Measurements from ENCODE around the gene PDLIM5.
"Not testable (repeated sequence)": the region's sequence is repeated elsewhere in the genome, so short reads cannot be mapped to it uniquely, and the experiment has no call there.

Gene PDLIM5

DNA sequence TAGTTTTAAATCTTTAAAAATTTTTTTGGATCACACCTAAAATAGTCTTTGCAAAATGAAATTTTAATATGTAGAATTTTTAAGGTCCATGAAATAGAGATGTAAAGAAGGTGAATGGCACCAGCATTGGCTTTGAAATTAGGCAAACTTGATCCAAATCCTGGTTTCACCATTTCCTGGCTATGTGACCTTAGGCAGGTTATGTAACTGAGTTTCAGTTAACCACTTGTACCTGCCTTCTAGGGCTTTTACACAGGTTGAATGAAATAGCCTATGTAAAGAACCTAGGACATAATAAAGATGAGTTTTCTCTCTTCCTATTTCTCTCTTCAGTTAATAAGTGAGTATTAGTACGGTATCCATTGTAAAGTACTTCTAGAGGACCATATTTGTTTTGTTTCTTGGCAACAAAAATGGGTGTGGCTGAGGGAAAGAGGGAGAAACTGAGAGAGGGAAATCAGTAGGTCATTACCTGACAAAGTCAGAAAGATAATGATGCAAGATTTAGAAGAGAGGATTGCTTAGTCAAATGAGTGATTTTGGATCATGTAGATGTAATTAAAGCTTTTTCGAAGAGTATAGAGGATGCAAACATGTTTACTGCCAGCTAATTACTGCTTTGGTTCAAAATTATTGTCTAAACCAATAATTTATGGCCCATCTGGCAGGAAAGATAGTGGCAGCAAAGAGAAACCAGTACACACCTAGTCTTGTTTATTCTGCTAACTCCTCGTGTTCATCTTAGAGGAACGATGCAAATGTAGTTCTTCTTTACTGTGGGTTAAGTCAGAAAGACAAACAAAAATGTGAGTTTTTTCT lies 81.9 kb downstream of the PDLIM5 start:
- no peak for DNase-seq

DNA sequence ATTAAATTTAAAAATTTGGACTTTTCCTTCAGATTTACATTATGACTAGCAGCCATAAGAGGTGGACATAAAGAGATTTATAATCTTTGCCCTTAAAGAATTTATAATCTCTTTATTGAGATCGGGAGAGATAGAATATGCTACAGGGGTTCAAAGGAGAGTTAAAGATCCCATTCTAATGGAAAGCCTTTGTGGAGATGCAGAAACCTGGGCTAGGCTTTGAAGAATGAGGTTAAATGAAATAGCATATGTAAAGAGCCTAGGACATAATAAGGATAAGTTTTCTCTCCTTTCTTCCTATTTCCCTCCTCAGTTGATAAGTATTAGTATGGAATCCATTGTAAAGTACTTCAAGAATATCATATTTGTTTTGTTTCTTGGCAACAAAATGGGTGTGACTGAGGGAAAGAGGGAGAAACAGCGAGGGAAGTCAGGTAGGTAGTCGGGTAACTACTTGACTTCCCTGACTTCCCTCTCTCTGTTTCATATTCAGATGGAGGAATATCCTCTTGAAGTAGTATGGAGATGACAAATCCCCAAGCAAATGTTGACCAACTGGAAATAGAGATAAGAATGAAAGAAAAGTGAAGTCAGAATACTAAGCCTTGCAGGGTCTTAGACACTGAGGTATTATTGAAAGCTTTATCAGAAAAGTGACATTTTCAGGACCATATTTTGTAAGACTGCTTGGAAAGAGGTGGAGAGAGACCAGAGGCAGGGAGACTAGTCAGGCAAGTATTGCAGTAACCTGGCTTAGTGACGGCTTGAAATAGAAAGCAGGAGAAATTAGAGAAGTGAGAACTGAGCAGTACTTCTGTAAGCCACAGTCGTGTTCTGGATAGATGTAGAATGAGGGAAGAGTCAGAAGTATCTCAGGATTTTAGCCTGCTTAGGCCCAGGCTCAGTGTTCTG lies 82.9 kb downstream of the PDLIM5 start:
- DNase-seq: no peak

DNA sequence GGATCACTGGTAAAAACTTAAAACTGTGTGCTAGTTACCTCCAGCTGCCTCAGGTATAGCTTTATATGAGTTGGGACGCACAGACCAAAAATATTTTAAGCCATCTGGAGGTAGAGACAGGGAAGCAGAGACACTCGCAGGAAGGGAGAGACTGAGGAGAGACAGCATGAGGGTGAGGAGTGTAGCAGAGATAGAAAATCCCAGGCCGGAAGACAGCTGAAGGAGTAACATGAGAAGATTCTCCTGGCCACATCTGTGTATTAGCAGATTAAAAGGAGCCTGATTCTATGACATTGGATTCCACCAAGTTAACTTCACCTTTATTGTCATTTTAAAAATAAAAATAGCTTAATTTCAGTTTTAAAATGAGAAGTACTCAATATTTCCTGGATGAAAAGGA lies 84.3 kb downstream of the PDLIM5 start:
- no peak for DNase-seq

DNA sequence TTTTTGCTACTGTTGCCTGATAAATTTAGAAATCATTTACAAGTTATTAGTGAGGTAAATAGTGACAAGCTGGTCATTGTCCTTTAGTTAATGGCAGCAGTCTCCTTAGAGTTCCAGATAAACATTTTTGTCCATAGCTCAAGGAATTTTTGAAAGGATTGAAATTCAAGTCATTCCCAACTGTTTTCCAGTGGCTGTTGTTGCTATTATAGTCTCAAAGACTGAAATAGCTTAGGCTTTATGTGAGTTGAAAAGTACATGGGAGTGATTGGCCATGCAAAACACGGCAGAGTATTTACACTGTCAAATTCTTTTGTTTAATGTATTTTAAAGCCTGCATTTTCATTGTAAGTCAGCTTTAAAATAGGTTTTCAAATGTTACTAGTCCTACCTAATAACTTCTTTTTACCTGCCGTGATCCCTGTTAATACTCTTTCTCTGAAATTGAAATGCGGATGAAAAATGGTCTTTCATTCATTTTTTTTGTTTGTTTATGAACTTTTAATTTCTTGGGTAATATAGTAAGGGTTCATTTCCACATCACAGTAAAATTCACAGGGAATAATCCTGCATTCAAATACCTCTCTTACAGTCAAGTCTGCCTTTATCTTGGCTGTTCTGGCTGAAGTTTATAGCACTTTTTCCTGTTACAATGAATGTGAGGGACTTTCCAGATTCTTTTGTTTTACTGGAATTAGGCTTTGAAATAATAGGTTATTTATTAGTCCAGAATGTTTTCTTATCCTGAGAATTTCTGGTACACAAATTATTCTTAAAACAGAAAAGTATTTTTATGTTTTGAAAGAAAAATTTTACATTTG lies 85.1 kb downstream of the PDLIM5 start:
- no peak for DNase-seq

DNA sequence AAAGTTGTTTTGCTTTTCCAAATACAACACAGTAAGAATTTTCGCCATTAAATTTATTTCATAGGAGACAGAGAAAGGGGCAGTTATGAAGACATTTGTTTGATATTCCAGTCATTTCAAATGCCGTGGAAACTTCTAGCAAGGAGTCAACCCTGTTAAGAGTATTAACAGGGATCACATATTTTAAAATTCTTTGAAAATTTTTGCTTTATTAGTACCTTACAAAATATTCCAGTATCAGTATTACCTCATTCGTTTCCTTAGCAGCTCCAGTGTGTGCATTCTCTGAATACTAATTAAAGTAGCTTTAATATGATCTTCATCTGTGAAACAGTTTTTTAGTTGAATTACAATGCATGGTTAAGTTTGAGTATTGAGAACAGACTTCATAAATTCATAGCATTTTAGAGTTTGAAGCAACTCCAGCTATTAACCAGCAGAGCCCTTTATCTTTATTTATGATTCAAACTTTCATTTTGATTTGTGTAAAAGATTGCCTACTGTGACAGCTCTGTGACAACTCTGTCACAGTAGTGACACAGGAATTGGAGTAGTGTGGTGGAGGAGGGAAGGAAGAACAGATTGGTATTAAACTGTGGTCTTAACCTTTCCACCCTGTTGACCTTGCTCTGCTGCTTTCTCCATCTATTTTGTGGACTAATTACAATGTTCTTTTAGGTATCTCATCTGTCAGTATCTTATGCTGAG lies 86.3 kb downstream of the PDLIM5 start:
- DNase-seq: no peak

DNA sequence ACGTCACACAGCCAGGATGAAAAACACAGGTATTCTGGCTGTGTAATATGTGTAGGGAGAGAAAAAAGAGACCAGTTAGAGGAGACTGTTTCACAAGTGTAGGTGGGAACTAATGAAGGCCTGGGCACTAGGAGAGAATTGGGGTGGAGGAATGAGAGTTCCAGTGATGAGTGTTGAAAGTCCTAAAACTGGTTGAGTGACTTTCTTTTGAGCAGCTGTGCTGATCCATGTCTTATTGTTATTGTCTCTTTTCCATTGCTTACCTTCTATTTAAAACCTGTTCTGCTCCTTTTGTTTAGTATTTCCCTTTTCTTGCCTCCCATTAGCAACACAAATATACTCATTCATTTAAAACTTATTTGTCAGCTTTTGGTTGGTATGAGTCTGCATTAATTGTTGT lies 88.7 kb downstream of the PDLIM5 start:
- no peak for DNase-seq

DNA sequence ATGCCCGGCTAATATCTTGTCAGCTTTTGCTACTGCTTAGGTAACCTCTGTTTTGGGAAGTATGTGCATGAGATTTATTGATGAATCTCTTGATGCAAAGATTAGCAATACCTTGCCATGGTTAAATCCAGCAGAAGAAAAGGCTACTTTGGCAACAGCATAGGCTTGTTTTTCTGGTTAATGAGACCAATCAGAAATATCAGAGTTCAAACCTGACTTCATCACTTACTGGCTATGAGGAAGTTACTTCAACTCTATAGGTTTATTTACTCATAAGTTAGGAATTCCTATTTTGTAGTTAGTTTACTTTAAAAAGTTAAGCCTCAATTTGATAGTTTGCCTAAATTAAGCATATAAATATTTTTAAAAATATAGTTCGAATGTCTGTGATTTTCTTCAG lies 93.1 kb downstream of the PDLIM5 start:
- no peak for DNase-seq

DNA sequence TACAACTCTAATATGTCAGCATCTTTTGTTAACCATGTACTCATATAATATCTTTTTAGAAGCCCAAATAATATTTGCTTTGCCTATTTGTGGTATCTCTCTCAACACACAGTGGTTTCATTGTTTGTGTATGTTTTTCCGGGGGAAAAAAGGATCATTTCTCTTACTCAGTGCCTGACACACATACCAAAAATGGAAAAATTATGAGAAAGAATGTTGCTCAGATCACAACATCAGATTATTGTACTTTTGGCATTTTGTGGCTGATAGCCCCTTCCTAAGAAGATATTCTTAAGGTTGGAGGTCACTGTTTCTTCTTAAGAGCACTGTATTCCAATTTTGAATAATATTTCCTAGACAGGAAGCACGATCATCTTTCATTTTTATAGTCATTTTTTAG lies 93.6 kb downstream of the PDLIM5 start:
- DNase-seq: no peak

DNA sequence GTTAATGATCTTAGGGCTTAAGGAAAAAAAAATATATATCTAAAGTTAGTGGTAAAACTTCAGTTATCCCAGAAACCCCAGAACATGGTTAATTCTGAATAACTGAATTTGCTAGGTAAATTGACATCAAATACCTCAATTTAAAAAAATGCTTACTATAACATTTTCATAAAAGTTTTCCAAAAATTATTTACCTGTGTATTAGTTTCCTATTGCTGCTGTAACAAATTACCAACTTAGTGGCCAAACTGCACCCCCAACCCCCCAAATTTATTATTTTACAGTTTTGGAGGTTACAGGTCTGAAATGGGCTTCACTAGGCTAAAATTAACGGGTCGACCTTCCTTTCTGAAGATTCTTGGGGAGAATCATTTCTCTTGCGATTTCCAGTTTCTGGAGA lies 95.2 kb downstream of the PDLIM5 start:
- no peak for DNase-seq

DNA sequence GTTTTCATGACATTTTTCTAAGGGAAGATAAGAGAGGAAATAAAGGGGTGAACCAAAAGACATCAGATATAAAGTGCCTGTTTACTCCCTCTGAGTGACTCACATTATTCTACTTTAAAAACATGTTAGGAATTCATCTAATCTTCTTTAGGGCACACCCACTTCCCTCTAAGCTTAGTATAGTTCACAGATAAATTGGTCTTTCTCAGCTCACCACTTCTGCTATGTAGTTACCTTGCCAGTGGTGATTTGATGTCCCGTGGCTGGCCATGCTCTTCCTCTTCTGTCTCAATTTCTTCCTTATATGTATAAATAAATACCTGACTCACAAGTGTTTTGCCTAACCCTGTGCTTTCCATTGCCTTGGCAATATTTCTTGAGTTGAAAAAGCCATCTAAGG lies 96.8 kb downstream of the PDLIM5 start:
- no peak for DNase-seq

DNA sequence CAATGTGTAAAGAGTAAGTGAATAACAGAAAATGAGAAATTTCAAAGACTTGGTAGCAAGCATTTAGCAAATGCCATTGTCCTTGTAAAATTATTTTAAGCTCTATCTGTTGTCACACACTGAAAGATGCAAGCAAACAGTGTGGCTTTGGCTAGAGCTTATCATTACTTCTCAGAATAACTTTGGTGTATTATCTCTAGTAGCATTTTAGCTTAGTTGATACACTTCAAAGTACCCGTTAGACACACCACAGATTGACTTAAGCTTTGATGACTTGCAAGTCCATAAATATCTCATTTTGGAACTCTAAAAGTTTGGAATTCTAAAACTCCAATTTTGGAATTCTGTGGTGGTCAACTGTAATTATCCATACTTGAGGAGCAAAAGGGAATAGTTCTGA lies 98.6 kb downstream of the PDLIM5 start:
- DNase-seq: no peak

DNA sequence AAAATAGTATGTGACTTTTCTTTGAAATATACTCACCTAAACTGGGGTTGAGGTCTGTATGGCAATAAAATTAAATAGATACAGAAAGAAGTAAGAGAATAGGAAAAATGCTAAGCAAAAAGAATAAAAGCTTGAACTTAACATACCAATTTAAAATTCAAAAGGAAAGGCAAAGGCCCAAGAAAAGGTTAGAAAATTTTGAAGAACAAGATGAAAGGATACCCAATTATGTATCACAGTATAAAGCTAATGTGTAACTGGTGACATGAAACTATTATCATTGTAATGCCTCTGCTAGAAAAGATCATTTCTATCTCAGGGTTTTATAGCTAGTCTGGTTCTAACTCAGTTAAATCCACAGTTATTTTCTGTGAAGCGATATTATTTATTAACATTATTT lies 99.1 kb downstream of the PDLIM5 start:
- no peak for DNase-seq

DNA sequence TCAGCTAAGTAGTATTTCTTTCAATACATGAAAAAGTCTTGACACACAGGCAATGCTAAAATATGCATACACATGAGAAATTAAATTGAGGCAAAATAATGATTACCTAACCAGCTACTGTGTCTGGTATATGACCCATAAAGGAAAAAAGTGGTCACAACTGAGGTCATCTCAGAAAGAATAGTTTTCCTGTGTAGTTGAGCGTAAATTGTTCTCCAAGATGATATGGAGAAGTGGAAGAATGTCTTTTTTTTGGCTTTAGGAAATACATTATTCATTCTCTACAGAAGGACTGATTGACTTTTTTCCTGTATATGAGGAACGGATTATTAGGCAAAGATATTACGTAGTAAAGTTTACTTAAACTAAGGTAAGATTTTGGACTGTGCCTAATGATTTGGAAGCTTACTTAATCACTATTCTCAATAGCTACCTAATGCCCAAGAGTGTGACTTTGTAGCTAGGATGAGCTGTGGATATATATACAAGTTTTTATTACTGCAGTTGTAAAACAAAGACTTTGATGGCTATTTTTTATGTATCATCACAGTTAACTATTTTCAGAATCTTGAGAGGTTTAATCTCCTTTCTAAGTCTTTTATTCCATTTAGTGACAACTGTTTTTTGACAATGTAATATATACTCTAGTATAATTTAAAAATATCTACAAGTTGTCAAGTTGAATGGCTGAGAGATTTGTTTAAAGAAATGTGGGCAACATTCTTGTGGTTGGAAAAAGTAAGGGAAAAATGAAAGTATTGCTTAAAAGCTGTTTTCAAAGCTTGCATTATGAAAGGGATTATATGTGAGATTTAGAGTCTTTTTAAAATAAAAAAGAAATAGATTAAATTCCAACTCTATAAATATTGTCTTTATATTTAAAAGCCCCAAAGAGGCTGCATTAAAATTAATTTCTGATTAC lies 100.2 kb downstream of the PDLIM5 start:
- DNase-seq: no peak

DNA sequence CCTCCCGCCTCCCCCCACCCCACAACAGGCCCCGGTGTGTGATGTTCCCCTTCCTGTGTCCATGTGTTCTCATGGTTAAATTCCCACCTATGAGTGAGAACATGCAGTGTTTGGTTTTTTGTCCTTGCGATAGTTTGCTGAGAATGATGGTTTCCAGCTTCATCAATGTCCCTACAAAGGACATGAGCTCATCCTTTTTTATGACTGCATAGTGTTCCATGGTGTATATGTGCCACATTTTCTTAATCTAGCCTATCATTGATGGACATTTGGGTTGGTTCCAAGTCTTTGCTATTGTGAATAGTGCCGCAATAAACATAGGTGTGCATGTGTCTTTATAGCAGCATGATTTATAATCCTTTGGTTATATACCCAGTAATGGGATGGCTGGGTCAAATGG lies 104.3 kb downstream of the PDLIM5 start:
- DNase-seq: not testable (repeated sequence)

DNA sequence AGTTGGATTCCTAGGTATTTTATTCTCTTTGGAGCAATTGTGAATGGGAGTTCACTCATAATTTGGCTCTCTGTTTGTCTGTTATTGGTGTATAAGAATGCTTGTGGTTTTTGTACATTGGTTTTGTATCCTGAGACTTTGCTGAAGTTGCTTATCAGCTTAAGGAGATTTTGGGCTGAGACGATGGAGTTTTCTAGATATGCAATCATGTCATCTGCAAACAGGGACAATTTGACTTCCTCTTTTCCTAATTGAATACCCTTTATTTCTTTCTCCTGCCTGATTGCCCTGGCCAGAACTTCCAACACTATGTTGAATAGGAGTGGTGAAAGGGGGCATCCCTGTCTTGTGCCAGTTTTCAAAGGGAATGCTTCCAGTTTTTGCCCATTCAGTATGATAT lies 105.9 kb downstream of the PDLIM5 start:
- DNase-seq: not testable (repeated sequence)

DNA sequence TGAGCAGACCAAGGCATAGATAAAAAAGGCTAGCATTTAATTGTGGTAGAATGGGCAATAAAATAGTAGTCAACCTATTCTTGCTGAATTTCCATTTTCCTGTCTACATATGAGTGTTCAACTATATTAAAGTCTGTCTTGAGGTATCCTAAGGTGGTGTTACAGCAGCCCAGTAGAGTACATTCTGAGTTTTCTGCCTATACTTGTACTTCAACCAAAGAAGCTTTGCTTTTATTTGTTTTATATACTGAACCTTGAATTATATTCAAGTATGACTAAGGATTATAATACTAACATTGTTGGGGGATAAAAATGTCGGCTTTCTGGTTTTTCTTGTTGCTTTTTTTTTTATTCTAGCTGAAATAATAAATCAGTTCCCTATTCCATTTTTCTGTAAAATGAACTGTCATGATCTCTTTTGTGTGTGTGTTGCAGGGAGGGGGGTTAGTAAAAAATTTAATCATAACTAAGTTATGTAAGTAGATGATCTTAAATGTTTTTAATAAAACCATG lies 106.7 kb downstream of the PDLIM5 start:
- no peak for DNase-seq

DNA sequence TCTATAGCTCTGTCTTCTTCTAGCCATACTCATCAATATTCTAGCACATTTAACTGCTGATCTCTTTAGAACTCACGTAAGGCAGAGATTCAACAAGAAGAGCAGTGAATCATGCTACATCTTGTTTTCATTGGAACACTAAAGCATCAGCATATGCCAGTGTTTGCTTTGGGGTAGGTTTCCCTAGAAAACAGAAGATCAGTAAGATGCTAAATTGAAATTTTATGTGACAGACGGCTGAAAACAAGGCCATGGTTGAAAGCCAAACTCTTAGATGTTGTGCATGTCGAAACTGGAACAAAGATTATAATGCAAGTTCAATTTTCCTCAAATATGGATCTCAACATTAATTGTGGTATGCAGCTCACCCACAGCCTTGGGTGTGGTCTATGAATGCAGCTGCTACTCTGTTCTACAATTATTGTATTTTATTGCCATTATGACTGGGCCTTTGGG lies 107.6 kb downstream of the PDLIM5 start:
- no peak for DNase-seq

DNA sequence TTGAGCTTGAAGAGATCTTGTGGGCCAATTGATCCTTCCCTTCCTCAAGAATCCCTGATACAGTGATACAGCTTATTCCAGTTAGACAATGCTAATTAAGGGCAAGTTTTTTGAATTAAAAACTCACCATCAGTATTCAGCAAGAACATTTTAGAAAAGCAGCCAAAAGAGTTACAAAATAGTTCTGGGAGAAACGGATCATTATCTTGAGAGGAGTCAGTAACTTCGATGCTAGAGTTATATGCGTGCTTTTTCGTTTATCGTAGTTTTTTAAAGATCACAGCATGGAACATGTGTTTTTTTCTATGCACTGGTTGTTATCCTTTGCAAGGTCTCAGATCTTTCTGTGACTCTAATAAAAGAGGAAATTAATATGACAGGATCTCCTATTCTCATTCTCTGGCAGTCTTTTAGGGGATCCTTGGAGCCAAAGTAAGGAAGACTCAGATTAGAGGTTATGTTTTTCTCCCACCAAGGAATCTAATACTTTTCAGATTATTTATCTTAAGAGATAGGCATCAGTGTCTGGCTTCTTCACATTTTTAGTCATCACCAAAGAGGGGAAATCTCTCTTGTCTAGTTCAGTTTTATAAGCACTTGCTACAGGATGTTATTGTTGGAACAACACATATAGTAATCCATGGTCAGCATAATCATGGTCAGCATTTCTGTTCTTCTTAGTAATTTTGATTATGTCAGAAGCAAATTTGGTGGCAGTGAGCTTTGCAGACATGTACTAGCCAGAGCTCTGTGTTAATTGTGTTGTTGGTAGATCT lies 109.7 kb downstream of the PDLIM5 start:
- DNase-seq: no peak

DNA sequence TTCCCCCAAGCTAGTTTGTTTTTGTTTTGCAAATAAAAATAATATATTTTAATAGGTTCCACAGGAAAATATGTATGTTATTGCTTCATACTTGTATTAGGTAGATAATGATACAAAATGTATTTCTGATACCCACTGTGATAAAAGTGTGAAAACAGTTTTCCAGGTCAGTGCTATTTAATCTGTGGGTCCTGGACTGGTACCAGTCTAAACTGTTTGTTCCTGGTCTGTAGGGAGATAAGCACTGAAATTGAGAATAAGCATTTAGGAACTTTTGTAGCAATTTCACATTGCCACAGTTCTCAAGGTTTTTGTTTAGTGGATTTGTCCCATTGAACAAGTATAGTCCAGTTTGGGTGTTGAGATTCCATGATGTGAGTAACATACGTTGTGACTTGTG lies 110.5 kb downstream of the PDLIM5 start:
- no peak for DNase-seq

DNA sequence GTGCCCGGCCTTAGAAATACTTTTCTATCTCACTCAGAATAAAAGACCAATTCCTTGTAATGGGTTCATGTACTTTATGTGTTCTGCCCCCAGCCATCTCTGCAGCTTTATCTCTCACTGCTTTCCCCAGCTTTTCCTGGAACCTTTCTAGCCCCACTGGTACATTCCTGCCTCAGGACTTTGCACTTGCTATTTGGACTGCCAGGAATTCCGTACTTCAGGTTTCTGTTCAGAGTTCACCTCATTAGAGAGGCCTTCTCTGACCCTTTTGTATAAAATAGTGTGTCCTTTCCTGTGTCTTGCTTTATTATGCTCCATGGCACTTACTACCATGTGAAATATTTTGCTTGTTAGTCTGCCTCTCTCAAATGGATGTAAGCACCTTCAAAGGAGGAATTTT lies 112.5 kb downstream of the PDLIM5 start:
- no peak for DNase-seq

All from stimulated activated CD4-positive, alpha-beta T cell treated with anti-CD3 and anti-CD28 coated beads, Interleukin-12 subunit alpha, Interleukin-12 subunit beta, amount 100 ng/mL, for 4 hours (primary cell).